Activated CD8-positive, alpha-beta memory T cell treated with anti-CD3 and anti-CD28 coated beads for 4 hours (primary cell): ENCODE measurements around the gene NDUFAF8.

Source experiments
- DNase-seq, 2 donors: peaks; one replicate each; pipeline ENCODE4 v3.0.0-alpha.2; 2020; ENCODE audit warnings: low read depth in 2 of 2

The NDUFAF8 gene

DNA sequence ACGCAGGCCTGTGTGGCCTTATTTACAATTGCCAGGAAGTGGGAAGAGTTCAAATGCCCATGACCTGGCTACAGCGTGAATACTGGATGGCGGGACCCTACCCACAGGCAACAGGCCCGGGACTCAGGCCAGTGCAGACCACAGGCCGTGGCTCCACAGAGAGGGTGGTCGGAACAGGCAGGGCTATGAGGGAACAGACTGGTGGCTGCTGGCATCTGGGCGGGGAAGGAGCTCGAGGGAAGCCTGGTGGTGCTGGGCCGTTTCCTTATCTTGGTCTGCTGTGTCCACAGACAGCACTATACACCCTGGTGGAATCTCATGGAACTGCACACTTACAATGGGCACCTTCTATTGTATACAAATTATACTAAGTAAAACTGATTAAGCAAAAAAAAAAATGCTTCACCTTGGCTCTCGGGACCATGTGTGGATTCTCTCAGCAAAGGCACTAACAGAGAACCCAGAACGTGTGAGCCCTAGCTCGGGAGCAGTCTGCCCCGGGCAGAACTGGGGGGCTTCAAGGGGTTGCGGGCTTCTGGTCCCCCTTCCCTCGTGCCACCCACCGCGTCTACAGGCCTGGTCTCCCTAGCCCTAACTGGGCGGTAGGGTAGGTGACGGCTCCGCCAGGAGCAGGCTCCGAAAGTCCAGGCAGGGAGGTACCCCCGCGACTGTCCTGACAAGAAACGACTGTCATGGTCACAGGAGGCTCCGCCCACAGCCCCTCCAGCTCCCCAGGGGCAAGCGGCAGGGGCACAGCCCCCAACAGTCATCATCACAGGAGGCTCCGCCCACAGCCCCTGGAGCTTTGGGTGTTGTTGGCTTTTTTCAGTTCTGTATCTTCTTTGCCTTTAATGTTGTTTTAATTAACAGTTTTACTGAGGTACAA, 38.2 kb upstream of the NDUFAF8 start:
- DNase-seq: no peak

DNA sequence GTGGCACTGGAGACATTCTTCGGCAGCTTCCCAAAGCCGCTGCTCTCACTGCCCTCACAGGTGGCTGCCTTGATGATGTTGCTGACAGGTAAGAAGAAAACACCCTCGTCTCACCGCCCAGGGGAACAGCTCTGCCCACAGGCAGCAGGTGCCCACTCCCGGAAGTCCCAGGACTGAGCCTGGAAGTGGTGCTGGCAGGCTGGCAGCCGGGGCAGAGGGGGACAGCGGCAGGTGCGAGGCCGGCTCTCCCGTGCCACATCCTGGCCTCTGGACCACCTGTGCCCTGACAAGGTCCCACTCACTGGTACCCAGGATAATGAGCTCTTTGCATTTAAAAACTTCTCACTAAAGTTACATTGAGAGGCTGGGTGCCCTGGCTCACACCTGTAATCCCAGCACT, 36.8 kb upstream of the NDUFAF8 start:
- DNase-seq: no peak

DNA sequence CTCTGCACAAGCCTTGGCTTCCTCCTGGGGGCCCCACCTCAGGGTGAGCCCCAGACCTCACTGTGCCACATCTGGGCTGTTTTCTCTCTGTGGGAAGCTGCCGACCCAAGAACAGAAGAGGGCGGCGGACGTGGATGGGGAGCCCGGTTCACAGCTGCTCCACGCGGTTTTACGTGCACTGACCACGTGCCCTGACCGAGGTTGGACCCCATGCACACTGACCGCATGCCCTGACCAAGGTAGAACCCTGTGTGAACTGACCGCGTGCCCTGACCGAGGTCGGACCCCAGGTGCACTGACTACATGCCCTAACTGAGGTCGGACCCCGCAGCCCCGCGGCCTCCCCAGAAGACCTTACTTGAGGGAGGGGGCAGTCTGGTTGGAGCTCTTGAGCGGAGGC, 36.0 kb upstream of the NDUFAF8 start:
- no peak for DNase-seq

DNA sequence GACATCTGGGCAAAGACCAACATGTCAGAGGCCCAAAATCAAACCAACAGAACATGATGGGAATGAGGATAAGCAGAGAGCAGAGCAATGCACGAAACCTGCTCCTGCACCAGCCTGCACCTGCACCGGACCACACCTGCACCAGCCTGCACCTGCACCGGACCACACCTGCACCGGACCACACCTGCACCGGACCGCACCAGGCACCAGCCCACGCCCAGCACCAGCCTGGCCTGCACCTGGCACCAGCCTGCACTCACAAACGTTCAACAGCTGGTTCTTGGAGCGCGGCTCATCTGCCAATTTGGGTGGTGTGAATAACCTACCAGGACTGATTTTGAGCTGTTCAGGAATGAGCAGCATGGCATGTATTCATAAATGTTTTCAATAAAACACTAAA, 34.5 kb upstream of the NDUFAF8 start:
- no peak for DNase-seq

DNA sequence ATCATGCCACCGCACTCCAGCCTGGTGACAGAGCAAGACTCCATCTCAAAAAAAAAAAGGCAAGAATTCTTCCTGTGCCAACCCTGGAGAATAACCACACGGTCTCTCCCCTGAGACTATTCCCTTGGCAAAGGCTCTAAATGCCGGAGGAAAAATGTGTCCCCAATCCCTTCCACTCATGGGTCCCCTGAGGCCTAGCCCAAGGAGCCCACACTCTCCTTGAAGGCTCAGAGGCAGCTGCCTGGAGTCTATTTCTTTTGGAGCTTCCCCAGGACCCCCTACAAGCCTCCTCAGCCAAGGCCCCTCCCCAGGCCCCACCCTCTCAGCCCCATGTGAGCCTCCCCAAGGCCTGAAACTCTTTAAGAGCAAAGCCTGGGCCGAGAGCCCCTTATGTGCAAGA, 33.0 kb upstream of the NDUFAF8 start:
- DNase-seq: no peak

DNA sequence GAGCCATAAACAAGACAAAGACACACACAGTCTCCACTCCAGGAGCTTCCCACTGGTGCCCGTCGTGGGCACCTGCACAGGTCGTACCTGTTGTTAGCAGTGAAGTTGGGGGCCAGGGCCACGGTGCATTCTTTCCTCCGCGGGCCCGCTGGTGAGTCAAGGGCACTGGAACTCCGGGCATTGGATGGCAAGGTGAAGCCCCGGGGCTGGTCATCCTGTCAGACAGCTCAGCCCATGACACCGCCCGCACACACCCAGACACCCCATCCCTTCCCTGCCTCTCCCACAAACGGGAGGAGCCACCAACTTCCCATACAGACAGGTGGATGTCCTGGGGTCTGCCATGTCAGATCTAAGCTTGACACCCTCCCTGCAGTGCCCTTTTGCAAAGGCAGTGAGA, 32.5 kb upstream of the NDUFAF8 start:
- DNase-seq: no peak

DNA sequence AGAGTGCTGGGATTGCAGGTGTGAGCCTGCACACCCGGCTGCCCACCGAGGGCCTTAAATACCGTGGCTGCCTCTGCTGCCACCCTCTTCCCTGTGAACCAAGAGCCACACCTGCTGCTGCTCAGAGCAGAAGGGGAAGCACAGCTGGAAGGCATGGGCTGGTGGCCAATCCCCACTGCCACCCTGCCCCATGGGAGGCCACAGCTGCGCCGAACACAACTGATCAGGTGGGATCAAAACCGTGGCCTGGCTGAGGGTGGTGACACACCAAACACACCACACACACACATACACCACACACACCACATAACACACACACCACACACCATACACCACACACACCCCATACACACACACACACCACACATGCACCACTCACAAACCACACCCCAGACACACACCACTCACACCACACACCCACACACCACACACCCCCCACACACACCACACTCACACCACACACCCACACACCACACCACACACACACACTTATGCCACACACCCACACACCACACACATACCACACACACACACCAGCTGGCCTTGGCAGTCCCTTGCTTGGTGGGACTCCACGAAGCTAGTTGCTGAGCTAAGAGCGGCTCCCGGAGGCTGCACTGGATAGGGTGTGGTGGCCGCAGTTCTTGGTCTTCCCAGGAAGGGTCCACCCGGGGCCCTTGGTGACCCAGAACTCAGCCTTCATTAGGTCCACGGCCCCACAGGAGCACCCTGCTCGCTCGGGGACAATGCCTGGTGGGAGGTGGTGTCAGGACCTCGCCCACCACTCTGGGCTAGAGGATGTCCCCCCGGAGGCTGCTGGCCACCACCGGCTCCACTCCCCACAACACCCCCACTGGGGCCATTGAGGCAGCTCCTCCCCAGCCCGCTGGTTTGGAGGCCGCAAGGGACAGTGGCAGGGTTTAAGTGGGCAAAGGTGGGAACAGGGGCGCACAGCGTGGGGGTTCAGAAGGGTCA, 31.2 kb upstream of the NDUFAF8 start:
- no peak for DNase-seq

DNA sequence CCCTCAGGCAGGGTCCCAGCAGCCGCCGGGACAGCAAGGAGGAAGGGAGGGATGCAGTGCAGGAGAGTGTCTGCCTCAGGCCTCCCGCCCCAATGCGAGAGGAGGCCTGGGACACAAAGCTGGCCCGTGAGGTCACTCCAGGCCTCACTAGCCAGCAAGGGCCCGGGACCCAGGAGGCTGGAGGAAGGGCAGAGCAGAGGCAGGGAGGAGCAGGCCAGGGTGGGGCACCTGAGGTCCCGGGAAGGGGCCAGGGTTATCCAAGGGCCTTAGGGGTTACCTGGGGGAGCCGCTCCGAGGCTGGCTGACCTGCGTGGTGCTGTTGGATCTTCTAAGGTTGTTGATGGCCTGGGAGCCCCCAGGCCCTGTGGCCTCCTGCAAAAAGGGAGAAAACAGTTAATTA, 30.5 kb upstream of the NDUFAF8 start:
- DNase-seq: no peak

DNA sequence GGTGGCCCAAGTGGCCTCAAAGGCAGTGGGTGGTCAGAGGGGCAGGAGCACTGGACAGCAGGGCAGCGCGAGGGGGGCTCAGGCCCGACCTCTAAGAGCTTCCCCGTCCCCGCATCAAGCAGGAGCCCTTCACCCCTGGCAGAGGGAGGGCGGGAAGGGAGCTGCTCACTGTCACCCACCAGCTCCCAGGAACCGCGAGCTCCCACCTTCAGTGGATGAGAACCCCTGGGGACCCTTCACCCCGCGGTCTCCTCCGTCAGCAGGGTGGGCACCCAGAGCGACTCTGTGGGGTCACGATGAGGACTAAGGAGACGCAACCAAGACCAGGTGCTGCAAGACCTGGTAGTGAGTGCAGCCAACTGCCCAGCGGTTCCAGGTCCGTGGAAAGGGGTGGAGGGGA, 30.0 kb upstream of the NDUFAF8 start:
- no peak for DNase-seq

DNA sequence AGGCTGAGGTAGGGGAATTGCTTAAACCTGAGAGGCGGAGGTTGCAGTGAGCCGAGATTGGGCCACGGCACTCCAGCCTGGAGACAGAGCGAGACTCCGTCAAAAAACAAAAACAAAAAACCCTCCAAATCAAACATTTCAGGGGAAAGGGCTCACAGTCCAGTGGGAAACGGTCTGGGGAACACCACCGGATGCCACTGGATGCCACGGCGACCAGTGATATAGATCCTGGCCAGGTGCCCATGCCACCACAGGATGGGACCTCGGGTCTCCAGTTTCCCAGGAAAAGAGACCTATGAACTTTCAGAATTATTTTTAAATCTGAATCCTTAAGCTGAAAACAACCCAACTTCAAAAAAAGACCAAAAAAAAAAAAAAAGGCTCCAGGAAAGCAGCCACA, 28.7 kb upstream of the NDUFAF8 start:
- DNase-seq: no peak

DNA sequence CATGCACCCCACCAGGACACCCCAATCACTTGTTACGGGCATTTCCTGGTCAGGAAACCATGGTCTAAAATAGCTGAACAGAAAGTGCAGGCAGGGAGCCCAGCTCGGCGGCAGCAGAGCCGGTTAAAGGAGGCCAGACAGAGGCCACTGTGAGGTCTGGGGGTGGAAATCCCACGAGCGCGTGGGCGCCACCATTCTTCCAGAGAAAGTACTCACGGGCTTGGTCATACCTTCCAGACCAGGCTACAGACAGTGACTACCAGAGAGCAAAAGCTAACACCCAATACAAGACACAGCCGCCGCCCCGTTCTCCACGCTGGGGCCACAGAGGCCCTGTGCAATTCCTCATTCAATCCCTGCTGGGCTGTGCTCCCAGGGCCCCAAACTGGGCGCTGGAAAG, 28.2 kb upstream of the NDUFAF8 start:
- no peak for DNase-seq

DNA sequence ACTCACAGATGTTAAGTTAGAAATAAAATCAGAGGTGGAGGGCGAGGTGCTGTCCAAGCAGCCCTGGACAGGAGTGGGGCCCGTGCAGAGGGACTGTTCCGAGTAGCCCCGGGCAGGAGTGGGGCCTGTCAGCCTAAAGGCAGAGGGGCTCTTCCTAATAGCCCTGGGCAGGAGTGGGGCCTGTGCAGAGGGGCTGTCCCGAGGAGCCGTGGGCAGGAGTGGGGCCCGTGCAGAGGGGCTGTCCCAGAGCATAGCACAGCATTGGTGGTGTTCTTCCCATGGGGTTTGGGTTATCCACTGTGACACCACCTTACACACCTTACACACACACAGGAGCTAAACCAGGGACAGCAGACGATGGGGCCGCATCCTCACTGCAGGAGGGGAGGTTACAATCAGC, 26.8 kb upstream of the NDUFAF8 start:
- DNase-seq: no peak

DNA sequence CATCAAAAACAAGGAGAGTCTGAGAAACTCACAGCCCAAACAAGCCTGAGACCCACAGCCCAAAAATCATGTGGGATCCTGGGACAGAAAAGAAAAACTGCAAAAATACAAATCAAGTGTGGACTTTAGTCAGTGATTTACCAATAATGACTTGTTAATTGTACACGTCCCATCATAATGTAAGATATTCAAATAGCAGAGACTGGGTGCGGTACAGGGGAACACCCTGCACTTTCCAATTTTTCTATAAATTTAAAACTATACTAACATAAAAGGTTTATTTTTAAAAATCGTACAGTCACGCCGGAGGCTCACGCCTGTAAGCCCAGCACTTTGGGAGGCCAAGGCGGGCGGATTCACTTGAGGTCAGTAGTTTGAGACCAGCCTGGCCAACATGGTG, 25.1 kb upstream of the NDUFAF8 start:
- no peak for DNase-seq

DNA sequence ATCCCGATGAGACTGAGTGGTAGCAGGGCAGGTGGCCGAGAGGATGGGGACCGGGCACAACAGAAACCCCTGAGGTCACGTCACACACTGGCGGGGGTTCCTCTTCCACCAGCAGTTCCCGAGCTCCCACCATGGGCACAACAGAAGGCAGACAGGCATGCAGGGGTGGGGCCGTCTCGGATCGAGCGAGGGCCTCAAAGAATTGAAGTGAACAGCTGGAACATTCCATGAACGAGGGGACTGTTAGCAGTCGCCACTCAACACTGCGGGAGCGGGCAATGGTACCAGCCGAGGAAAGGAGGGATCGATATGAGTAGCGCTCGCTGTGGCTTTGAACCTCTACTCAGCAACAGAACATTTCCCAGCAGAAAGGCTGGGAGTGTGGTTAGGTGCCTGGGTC, 21.6 kb upstream of the NDUFAF8 start:
- DNase-seq: no peak

DNA sequence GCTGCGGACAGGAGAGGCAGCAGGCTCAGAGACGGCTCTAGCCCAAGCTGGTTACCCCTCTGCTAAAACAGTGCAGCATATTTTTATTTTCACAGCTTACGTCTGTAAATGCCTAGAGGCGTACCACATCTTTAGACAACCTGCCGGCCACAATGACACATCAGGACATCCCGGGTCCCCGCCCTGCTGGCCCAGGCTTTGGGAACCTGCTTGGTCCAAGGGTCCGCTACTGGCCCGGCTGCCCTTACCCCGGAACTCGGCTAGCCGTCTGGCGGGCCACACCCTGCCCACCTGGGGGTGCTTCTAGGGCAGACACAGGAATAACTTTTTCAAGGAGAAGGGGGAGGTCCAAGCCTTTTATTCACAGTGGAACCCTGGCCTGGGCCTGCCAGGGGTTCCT, 20.7 kb upstream of the NDUFAF8 start:
- DNase-seq: no peak

DNA sequence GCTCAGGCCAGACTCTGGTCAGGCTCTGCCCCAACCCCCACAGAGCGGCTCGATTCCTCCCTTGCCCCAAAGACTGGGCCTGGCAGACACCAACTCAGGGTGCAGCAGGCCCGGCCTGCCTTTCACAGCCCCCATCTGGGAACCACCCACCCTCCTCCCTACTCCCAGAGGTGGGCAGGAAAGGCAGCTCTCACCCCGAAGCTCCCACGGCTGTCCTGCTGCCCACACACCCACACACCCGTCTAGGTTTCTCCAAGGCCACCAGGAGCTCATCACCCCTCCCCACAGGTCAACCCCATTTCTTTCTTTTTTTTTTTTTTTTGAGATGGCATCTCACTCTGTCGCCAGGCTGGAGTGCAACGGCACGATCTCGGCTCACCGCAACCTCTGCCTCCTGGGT, 20.1 kb upstream of the NDUFAF8 start:
- DNase-seq: no peak

DNA sequence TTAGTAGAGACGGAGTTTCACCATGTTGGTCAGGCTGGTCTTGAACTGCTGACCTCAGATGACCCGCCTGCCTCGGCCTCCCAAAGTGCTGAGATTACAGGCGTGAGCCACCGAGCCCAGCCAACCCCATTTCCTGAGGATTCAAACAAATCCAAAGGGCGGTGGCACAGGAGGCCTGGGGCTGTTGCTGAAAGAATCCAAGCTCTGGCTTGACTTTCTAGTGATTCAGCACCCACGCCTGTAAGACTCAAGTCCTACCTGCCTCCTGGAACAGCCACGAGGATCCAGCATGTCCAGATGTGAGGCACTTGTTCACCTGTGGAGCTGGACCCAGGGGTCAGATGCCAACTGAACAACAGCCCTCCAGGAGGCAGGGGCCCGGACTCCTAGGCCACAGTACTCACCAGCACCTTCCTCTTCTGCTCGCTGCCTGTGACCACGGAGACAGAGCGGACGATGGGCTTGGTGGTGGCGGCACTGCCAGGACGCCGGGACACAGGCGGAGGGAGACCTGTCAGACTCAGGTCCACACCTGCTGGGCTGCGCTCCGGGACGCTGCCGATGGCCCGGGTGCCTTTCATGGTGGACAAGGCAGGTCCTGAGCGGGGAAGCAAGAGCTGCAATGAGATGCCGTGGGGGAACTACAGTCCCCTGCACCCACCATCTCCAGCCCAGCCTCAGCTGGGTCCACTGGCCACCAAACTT, 19.5 kb upstream of the NDUFAF8 start:
- DNase-seq: no peak

DNA sequence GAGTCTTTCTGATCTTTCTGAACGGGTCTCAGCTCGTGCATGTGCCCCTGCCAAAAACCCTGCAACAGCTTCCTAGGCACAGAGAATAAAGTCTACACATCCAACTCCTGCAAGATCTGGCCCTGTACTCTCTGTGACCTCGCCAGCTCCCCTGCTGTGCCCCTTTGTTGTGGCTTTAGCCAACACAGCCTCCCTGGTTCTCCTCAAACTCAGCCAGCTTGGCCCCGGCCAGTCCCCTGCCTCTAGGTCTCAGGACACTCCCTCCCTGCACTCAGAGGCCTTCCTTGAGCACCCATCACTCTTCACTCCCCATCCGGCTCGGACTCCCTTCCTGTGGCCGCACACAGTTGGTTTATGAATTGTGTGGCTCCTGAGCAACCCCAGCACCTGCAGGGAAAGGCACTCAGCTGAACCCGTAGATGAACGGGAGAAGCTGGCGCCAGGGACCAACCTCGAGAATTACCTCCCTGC, 17.7 kb upstream of the NDUFAF8 start:
- DNase-seq: no peak

DNA sequence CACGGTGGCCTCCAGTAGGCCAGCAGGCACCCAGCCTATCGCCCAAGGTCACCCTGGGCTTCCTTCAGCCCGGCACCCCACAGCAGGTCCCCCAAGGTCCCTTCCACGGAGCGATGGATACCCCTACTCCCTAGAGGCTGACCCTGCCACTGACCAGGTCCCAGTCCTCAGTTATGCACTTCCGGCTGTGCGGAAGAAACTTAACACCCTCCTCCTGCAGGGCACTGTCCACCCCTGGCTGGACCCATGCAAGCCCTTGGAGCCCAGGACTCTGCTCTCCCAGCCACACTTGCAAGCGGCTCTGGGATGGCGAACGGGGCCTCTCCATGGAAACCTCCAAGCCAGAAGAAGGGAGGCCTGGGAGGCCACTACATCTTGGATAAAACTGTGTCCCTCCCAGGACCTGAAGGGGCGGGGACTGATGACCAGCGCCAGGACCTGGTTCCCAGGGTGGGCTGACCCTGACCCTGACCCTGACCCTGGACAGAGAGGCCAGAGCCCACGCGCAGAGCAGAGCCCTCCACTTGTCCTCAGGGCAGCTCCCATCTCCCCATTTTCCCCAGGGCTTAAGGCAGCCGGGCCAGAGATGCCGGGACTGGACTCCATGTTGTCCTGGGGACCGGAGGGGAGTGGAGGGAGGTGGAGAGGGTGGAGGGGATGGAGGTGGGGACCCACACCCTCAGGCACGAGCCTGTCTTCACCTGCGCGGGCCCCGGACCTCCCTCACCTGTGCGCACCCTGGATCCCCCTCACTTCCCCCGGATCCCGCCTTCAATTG, 17.1 kb upstream of the NDUFAF8 start:
- no peak for DNase-seq

DNA sequence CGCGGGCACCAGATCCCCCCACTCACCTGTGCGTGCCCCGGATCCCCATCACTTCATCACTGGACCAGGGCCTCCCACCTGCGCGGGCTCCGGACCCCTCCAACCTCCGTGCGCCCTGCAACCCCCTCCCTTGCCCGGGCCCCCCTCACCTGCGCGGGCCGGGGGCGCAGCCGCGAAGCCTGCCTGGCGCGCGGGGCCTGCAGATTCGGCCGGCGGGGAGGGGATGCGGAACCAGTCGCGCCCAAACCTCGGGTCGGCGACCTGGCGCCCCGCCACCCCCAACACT, 16.6 kb upstream of the NDUFAF8 start:
- no peak for DNase-seq

DNA sequence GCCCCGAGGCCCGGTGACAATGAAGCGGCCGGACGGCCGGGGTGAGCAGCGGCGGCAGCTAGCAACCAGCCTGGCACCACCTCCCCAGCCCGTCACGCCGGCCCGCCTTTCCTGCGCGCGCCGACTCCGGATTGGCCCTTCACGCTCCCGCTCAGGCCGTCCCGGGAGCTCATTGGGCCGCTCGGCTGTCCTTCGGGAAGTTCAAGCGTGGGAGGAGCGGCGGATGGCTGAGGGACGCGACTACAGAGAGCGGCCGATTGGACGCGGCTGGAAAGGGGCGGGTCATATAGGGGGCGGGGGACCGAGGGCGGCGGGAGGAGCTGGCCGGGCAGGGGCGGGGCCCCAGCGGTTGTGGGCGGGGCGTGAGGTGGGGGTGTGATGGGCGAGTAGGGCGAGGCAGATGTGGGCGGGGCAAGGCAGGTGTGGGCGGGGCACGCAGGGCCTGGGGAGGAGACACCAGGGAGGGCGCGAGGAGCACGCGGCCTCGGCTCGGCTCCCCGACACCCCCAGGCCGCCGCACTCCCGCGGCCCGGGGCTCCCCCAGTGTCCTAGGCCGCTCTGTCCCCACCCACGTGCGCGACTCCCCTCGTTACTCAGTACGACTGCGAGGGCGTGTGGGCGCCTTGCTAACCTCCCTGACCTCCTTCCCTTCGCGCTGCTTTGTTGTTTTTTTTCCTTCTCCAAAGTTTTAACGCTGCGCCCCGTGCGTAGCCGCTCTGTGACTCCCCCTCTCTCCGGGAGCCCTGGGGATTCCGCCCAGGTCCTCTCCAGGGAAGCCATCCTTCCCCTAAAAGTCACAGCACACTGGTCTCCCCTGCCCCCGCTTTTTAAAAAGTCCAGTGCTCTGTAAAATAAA, 16.0 kb upstream of the NDUFAF8 start, which contains the start of gene CEP131:
TSS of gene CEP131 (minus strand) at position 60 of the 856 bp plus-strand sequence. CDS start 2,909 bp downstream, outside the sequence.
- DNase-seq: peak; percentile 98 to 99
